ENCODE results near the gene LZTFL1.

The LZTFL1 gene

GRCh38 chr3:45819543-45819942 is 22.4 kb downstream of the LZTFL1 start:
- H3K36me3 ChIP-seq (ENCODE audit: control insufficient read depth, insufficient read depth, low read length), result no peaks in the 10 kb centered on the region
- H3K27me3 ChIP-seq (replicated peaks; ENCODE audit: control insufficient read depth, insufficient read depth, low read length), result no peaks in the 10 kb centered on the region
- DNase-seq (ENCODE audit: extremely low read depth, insufficient read length), result no peak
- H3K4me3 ChIP-seq (replicated peaks; ENCODE audit: low read depth, low read length), result no peak overlapping the region
- no peak for TF ChIP-seq CTCF (IDR thresholded peaks at IDR 0.05; ENCODE audit: insufficient read depth, low read length, poor library complexity, severe bottlenecking)

GRCh38 chr3:45817831-45818522 is 23.9 kb downstream of the LZTFL1 start:
- H3K36me3 ChIP-seq (ENCODE audit: control insufficient read depth, insufficient read depth, low read length), result no peaks in the 10 kb centered on the region
- no peak for TF ChIP-seq CTCF (IDR thresholded peaks at IDR 0.05; ENCODE audit: insufficient read depth, low read length, poor library complexity, severe bottlenecking)
- H3K27me3 ChIP-seq (replicated peaks; ENCODE audit: control insufficient read depth, insufficient read depth, low read length), result no peaks in the 10 kb centered on the region
- no peak for DNase-seq (ENCODE audit: extremely low read depth, insufficient read length)
- no peak overlapping the region for H3K4me3 ChIP-seq (replicated peaks; ENCODE audit: low read depth, low read length)

GRCh38 chr3:45816544-45816943 is 25.4 kb downstream of the LZTFL1 start:
- no peak overlapping the region for H3K4me3 ChIP-seq (replicated peaks; ENCODE audit: low read depth, low read length)

GRCh38 chr3:45814322-45814721 is 27.6 kb downstream of the LZTFL1 start:
- Histone ChIP-seq H3K4me3 (replicated peaks; ENCODE audit: low read depth, low read length) (no peak overlapping the region), H3K36me3 (ENCODE audit: control insufficient read depth, insufficient read depth, low read length) (no peaks in the 10 kb centered on the region), H3K27me3 (replicated peaks; ENCODE audit: control insufficient read depth, insufficient read depth, low read length) (no peaks in the 10 kb centered on the region)
- DNase-seq (ENCODE audit: extremely low read depth, insufficient read length), result no peak
- TF ChIP-seq CTCF (IDR thresholded peaks at IDR 0.05; ENCODE audit: insufficient read depth, low read length, poor library complexity, severe bottlenecking), result no peak

More at GRCh38 chr3:45816544-45816943, 25.4 kb downstream of the LZTFL1 start:
- no peaks in the 10 kb centered on the region for H3K36me3 ChIP-seq (ENCODE audit: control insufficient read depth, insufficient read depth, low read length)
- H3K27me3 ChIP-seq (replicated peaks; ENCODE audit: control insufficient read depth, insufficient read depth, low read length), result no peaks in the 10 kb centered on the region
- TF ChIP-seq CTCF (IDR thresholded peaks at IDR 0.05; ENCODE audit: insufficient read depth, low read length, poor library complexity, severe bottlenecking), result no peak
- DNase-seq (ENCODE audit: extremely low read depth, insufficient read length), result no peak

- no peaks in the 10 kb centered on the region for H3K27me3 ChIP-seq (replicated peaks; ENCODE audit: control insufficient read depth, insufficient read depth, low read length)
- TF ChIP-seq CTCF (IDR thresholded peaks at IDR 0.05; ENCODE audit: insufficient read depth, low read length, poor library complexity, severe bottlenecking), result no peak
- H3K36me3 ChIP-seq (ENCODE audit: control insufficient read depth, insufficient read depth, low read length), result no peaks in the 10 kb centered on the region
- DNase-seq (ENCODE audit: extremely low read depth, insufficient read length), result no peak
- H3K4me3 ChIP-seq (replicated peaks; ENCODE audit: low read depth, low read length), result no peak overlapping the region
These were observed 34.0 kb downstream of the LZTFL1 start for GRCh38 chr3:45807681-45808540.
